ENCODE results near the gene ARHGAP22. TPM values are rescaled to one million over a fixed set of nuclear protein-coding genes. Genes with fewer than 3 reads are reported as not detected.
A peak's percentile ranks its signal among the peaks of the same experiment; 100 is the strongest.

ARHGAP22 gene
- total RNA-seq, 1 experiment from 2014 or later, result 255 TPM

- no peak for DNase-seq (ENCODE audit: low read depth)
These were observed 70.7 kb downstream of the ARHGAP22 start for GRCh38 chr10:48533951-48534720.

GRCh38 chr10:48533540-48533939, 71.3 kb downstream of the ARHGAP22 start:
- DNase-seq (ENCODE audit: low read depth), result no peak

DNA sequence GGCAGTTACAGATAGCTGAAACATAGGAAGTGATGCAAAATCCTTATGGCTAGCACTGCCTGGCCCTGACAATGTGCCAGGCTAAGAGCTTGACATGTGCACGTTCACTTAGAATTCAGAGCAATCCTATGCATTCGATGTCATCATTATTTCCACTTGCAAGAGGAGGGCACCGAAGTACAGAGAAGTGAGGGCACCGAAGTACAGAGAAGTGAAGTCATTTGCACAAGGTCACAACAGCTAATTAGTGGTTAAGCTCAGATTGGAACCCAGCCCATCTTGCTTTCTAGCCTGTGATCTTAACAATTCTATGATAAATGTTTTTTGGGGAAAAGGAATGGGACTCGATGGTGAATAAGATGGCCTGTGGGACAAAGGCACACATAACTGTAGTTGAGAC, 73.4 kb downstream of the ARHGAP22 start:
- DNase-seq (ENCODE audit: low read depth), result no peak

GRCh38 chr10:48529331-48529730, 75.5 kb downstream of the ARHGAP22 start:
- no peak for DNase-seq (ENCODE audit: low read depth)

DNA sequence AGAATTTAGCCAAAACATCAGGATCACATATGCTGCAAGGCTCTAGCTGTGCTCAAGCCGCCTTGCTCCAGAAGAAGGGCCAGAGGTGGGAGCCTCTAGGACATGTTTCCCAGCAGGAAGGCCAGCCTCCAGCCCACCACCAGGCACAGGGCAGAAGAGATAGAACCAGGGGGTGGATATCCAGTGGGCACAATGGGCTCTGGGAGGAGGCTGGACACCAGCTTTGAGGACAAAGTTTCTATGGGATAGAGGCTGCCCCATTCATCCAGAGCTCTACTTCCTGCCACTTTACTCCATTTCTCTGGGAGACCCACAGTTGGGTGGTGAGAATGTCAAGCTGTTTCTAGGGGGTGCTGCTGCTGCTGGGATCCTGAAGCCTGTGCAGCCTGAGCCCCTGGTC, 77.1 kb downstream of the ARHGAP22 start:
- no peak for DNase-seq (ENCODE audit: low read depth)

DNA sequence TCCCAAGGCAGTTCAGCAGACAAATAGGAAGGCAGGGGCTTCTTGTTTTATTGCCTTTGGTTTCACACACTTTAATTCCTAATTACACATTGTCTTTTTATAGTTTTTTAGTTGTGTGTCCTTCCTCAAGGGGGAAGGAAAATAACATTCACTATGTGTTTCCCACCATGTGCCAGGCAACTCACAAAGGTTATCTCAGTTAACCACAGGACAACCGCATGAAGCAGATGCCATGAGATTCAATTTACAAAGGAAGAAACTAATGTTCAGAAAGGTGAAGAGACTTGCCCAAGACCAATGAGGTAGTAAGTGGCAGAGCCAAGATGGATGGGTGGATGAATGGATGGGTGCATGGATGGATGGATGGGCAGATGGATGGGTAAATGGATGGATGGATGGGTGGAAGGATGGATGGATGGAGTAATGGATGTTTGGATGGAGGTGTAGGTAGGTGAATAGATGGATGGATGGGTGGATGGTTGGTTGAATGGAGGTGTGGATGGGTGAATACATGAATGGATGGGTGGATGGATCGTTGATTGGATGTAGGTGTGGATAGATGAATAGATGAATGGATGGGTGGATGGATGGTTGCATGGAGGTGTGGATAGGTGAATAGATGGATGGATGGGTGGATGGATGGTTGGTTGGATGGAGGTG, 77.9 kb downstream of the ARHGAP22 start:
- no peak for DNase-seq (ENCODE audit: low read depth)

- DNase-seq (ENCODE audit: low read depth), result peak; percentile 89
These were observed 78.7 kb downstream of the ARHGAP22 start for GRCh38 chr10:48526011-48526821.

DNA sequence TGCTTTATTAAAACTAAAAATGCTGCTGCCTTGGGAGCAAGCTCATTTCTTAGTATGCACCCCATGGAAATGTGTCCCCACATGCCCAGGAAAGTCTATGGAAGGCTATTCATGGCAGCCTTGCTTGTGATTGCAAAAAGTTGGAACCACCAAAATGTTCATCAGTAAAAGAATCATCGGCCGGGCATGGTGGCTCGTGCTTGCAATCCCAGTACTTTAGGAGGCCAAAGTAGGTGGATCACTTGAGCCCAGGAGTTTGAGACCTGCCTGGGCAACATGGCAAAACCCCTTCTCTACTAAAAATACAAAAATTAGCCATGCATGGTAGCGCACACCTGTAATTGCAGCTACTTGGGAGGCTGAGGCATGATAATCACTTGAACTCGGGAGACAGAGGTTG, 79.8 kb downstream of the ARHGAP22 start:
- DNase-seq (ENCODE audit: low read depth), result no peak

- no peak for DNase-seq (ENCODE audit: low read depth)
These were observed 80.8 kb downstream of the ARHGAP22 start for GRCh38 chr10:48523820-48524758.

GRCh38 chr10:48523212-48523819, 81.6 kb downstream of the ARHGAP22 start:
- peak; percentile 74 for DNase-seq (ENCODE audit: low read depth)

DNA sequence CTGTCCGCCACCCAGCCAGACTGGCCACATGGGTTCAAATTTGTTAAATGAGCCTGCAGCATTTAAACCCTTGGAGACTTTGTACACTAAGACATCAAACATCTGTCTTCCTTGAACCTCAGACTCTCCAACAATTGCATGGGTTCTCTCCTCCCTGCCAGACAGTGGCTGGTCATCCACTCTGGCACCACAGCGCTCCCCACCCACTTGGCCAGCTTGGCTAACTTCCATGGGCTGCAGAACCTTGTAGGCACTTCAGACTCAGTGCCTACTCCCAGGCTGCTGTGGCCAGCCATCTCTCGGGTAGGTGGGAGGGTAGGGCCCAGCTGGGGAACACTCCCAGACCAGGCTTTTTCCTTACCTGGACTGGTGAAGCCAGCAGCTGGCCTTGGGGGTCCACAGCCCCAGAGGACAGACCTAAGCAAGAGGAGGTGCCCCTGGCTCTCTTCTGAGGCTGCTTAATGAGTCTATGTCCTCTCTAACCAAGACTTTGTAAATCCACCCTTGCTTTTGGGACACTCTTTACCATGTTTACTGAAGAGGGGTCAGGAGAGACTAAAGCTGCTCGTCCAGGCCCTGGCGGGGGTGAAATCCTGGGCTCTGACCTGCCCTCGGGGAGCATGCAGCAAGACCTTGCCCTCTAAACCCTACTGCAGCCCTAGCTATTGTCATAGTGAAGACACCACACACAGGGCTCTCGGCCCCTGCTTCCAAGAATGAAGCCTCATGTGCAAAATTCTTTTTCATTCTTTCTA, 82.7 kb downstream of the ARHGAP22 start:
- peak; percentile 65 for DNase-seq (ENCODE audit: low read depth)

- DNase-seq (ENCODE audit: low read depth), result no peak
These were observed 84.3 kb downstream of the ARHGAP22 start for GRCh38 chr10:48520594-48520993.

DNA sequence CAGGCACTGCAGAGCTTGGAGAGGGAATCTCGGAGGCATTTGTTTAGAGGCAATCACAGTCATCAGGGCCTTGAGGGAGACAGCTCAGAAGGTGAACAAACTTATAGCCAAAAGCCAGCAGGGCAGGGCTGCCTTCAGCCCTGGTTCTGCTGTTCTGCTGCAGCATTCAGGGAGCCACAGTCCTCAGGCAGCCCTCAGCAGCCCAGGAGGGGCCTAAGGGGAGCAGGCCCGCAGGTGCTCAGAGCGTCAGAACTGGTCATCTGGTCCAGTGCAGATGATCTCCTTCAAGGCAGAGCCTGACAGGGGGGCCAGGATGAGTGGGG, 84.7 kb downstream of the ARHGAP22 start:
- no peak for DNase-seq (ENCODE audit: low read depth)

GRCh38 chr10:48519481-48520183, 85.2 kb downstream of the ARHGAP22 start:
- no peak for DNase-seq (ENCODE audit: low read depth)

DNA sequence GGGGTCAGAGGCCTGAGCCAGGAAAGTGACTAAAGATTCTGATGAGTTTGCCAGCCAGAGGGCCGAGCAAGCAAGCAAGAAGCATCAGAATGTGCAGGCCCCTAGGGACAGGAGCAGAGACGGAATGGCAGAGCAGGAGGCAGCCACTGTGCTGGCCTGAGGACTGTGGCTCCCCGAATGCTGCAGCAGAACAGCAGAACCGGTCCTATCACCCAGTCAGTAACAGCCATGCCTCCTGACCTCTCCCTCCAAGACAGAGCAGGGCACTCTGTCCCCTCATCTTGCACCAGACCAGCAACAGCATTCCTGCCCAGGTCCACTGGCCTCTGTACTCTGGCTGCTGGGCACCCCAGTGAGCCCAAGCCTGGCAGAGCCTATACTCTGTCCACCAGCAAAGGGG, 85.9 kb downstream of the ARHGAP22 start:
- no peak for DNase-seq (ENCODE audit: low read depth)

DNA sequence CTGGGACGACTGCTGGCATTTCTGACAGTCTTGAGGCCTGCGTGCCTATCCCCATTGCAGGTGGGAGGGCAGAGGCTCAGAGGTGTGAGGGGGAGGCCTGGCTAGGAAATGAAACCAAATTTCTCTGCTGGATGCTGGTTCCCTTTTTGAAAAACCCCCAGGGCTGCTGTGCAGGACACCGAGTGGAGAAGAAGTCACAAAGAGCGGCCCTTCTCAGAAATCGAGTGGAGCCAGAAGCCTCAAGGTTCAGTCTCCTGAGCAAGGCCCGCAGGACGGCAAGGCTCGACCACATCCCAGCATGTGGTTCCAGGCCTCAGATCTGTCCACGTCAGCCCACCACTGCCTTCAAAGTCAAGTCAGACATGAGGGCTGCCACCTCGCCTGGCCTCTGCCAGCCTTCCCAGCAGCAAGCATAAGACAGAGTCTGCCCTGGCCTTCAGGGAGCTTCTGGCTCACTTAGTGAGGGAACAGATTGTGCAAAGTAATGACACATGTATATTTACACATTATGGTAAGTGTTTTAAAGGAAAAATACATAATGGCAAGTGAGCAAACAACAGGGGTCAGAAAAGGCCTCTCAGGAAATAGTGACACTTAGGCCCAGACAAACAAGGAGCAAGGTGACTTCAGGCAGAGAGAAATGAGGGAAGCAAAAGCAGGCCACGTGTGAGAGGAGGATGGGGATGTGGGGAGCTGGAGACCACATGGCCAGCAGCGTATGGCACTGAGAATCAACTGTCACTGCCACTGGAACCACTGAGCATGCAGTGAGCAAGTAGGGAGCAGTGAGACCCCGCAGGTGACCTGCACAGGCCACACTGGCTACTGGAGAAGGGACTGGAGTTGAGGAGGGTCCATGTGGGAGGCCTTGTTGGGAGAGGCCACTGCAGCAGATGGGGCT, 86.7 kb downstream of the ARHGAP22 start:
- DNase-seq (ENCODE audit: low read depth), result no peak

DNA sequence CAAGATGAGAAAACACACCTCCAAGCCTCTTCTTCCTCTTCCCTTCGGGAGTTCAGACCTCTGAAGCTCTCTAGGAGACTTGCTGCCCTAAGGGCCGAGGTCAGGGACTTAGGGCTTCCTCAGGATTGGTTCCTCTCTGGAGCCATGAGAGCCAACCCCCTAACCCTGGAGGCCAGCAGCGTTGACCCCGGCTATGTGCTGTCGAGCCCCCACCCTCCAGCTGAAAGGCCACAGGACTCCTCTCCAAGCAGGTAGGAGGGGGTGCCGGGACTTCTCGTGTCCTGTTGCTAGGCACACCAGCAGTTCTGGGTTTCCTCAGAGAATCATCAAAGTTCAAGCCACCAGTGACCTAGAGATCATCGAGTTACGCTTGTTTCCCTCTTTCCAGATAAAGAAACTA, 87.4 kb downstream of the ARHGAP22 start:
- no peak for DNase-seq (ENCODE audit: low read depth)

DNA sequence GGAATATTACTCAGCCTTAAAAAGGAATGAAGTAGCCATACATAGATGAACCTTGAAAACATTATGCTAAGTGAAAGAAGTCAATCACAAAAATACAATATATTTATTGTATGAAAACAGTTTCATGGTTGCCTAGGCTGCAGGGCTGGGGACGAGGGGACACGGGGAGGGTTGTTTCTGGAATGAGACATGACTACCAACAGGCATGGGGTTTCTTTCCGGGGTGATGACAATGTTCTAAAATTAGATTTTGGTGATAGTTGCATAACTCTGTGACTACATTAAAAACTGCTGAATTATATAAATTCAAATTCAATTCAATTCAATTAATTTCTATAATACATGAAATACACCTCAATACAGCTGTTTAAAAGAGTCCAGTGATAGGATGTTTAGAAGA, 88.0 kb downstream of the ARHGAP22 start:
- no peak for DNase-seq (ENCODE audit: low read depth)

DNA sequence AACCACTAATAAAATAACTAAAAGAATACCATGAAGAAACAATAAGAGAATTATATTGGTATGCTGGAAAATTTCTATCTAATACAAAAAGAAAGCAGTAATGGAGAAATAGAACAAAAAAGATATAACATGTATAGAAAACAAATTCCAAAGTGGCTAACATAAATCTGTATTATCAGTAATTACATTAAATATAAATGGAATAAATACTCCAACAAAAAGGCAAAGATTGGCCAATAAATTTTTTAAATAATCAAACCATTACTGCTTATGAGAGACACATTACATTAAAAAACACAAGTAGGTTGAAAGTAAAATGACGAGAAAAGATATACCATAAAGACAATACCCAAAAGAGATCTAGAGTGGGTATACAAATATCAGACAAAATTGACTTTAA, 90.0 kb downstream of the ARHGAP22 start:
- DNase-seq (ENCODE audit: low read depth), result no peak
